Adrenal gland (tissue), 12 donors: ENCODE data around the gene APLP2. TPM values are rescaled to one million over a fixed set of nuclear protein-coding genes. Genes with fewer than 3 reads are reported as not detected.

ENCODE experiments used
- DNase-seq, 7 donors: peaks; one replicate each; pipeline ENCODE4 v3.0.0-alpha.2; 2019 to 2020
- H3K27ac ChIP-seq, 5 donors: fragments of 200-600 bp; sonication (generic) in 4 of 5; 1 replicate in 3 of 5; 2 replicates in 2 of 5; pipeline versions ENCODE4 v1.5.1 to v1.8.0; 2016 to 2020; ENCODE audit warnings: mild to moderate bottlenecking in 1 of 5
- H3K27me3 ChIP-seq: fragments of 200-600 bp; 2 replicates; pipeline ENCODE4 v1.8.0; 2021
- H3K36me3 ChIP-seq, 2 donors: fragments of 200-600 bp; replicated peaks in 1 of 2; 1 replicate in 1 of 2; 2 replicates in 1 of 2; pipeline versions ENCODE4 v1.5.1 to v1.8.0; 2018 to 2022
- H3K4me1 ChIP-seq, 2 donors: fragments of 200-600 bp; replicated peaks in 1 of 2; 1 replicate in 1 of 2; 2 replicates in 1 of 2; pipeline versions ENCODE4 v1.5.1 to v1.8.0; 2018 to 2021
- H3K4me3 ChIP-seq, 4 donors: fragments of 200-600 bp; sonication (generic) in 3 of 4; one replicate each; pipeline ENCODE4 v1.5.1; 2016 to 2018
- H3K9me3 ChIP-seq, 3 donors: fragments of 200-600 bp; sonication (generic) in 1 of 3; replicated peaks in 1 of 3; 1 replicate in 2 of 3; 2 replicates in 1 of 3; pipeline versions ENCODE4 v1.5.1 to v1.8.0; 2016 to 2021
- POLR2A ChIP-seq, 2 donors: fragments of 450-650 bp; IDR thresholded peaks; one replicate each; pipeline ENCODE4 v1.6.1; 2017; ENCODE audit warnings: antibody characterized with exemption in 2 of 2, mild to moderate bottlenecking in 2 of 2, moderate library complexity in 1 of 2
- WGBS, 4 donors: extraction: QIAGEN DNeasy Blood & Tissue Kit in 2 of 4; methylation state at CpG; one replicate each; pipeline versions ENCODE4 v1.1.5 to v1.1.7; 2013 to 2017; 5-methylcytosine and 5-hydroxymethylcytosine counted together
- intact Hi-C, 2 donors: fragments of 100-400 bp; cut with DNase I; formaldehyde crosslinking; loops; one replicate each; pipeline versions ENCODE4 v1.14.1 to v1.15.0; 2022 to 2023
- polyA plus RNA-seq, 3 donors: library from polyadenylated mRNA; stranded (reverse); fragments of 200-250 nt in 2 of 3; fragments of 350-450 nt in 1 of 3; fragmentation: Illumina TruSeq in 1 of 3; extraction: RNeasy Lipid Tissue Mini Kit (QIAGEN cat#74804) in 1 of 3; gene quantifications; one replicate each; pipeline ENCODE4 v1.2.3, GENCODE V29; 2013 to 2014
- total RNA-seq, 9 donors: library from RNA; depleted of rRNA in 4 of 9; stranded (reverse); fragments of >200 nt in 4 of 9; fragments of 120-200 nt in 1 of 9; fragmentation: NEBNext Ultra II Directional in 1 of 9; extraction: Animal tissue kit (Norgen Biotek cat#: 25700) in 1 of 9; gene quantifications; one replicate each; pipeline versions ENCODE4 v1.1.0 to v1.2.4, GENCODE V29; 2013 to 2023
- TF ChIP-seq, protein P1 (sequence below), 6 experiments: fragments of 450-650 bp in 4 of 6; fragments of 200-600 bp in 2 of 6; sonication (generic) in 1 of 6; IDR thresholded peaks; 1 replicate in 5 of 6; 2 replicates in 1 of 6; pipeline versions ENCODE4 v1.5.1 to v1.8.0; 2016 to 2021; ENCODE audit warnings: antibody characterized with exemption in 6 of 6, mild to moderate bottlenecking in 2 of 6, moderate library complexity in 1 of 6
- donor health status: healthy with polysubstance abuse.
- donor health status: Bipolar disorder and iron deficiency.
- donor health status: DM: yes; HTN: yes; CAD: no.
- donor health status: DM: no; HTN: no; CAD: no.
- donor health status: DM: no; HTN: no; CAD: no.
- donor health status: DM: yes; HTN: yes; CAD: no.

The APLP2 gene
- total and polyA plus RNA-seq, 12 donors = 85.0 to 374 (median 273) TPM

- intact Hi-C loops = no loop called here
- peak overlapping the region in 3 of 5 donors; percentile 55 to 88 (median 58) for H3K27ac ChIP-seq
- peaks cover 0 to 15% of the 10 kb centered on the region in 2 donors for H3K36me3 ChIP-seq
- H3K27me3 ChIP-seq = no peaks in the 10 kb centered on the region
- WGBS, 4 donors = 54 to 77% (median 63%) methylated on average over 5 of the region's 5 CpGs
- H3K4me3 ChIP-seq = no peak overlapping the region
- peak in 5 of 7 donors; percentile 46 to 70 (median 52) for DNase-seq
- TF ChIP-seq POLR2A (IDR thresholded peaks at IDR 0.05) = no peak
- TF ChIP-seq, protein P1, sequence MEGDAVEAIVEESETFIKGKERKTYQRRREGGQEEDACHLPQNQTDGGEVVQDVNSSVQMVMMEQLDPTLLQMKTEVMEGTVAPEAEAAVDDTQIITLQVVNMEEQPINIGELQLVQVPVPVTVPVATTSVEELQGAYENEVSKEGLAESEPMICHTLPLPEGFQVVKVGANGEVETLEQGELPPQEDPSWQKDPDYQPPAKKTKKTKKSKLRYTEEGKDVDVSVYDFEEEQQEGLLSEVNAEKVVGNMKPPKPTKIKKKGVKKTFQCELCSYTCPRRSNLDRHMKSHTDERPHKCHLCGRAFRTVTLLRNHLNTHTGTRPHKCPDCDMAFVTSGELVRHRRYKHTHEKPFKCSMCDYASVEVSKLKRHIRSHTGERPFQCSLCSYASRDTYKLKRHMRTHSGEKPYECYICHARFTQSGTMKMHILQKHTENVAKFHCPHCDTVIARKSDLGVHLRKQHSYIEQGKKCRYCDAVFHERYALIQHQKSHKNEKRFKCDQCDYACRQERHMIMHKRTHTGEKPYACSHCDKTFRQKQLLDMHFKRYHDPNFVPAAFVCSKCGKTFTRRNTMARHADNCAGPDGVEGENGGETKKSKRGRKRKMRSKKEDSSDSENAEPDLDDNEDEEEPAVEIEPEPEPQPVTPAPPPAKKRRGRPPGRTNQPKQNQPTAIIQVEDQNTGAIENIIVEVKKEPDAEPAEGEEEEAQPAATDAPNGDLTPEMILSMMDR (IDR thresholded peaks at IDR 0.05) = no peak
- H3K9me3 ChIP-seq = no peaks in the 10 kb centered on the region
- H3K4me1 ChIP-seq = peaks cover 25 to 26% of the 10 kb centered on the region in 2 donors
Observed at GRCh38 chr11:130146796-130147195, 77.1 kb downstream of the APLP2 start.

DNA sequence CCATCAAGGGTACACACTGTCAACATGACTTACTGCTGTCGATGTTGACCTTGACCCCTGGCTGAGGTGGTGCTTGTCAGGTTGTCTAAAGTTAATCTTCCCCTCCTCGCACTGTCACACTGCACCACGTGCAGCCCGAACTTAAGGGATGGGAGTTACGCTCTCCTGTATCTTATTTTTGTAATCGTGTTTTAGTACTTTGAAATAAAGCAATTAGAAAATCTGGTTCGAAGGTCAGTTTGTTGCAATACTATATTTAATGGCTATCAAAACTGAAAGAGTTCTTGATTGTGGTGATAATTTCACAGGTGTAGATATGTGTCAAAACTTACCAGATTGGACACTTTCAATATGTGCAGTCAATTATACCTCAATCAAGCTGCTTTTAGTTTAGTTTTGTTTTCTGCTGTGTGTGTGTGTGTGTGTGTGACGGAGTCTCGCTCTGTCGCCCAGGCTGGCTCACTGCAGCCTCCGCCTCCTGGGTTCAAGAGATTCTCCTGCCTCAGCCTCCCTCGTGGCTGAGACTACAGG lies 79.2 kb downstream of the APLP2 start:
- Histone ChIP-seq H3K36me3 (peaks cover 0 to 2% of the 10 kb centered on the region in 2 donors), H3K27ac (no peak overlapping the region), H3K27me3 (no peaks in the 10 kb centered on the region), H3K4me3 (no peak overlapping the region), H3K4me1 (peaks cover 15 to 19% of the 10 kb centered on the region in 2 donors), H3K9me3 (no peaks in the 10 kb centered on the region)
- TF ChIP-seq POLR2A (IDR thresholded peaks at IDR 0.05) = no peak
- TF ChIP-seq, protein P1 (IDR thresholded peaks at IDR 0.05) = no peak
- intact Hi-C loops = no loop called here
- WGBS, 4 donors = 90 to 94% (median 93%) methylated on average over 12 of the region's 12 CpGs
- DNase-seq = no peak

GRCh38 chr11:130150790-130151189 lies 81.1 kb downstream of the APLP2 start:
- intact Hi-C loops = no loop called here
- Histone ChIP-seq H3K4me1 (peaks cover 5 to 9% of the 10 kb centered on the region in 2 donors), H3K4me3 (no peak overlapping the region), H3K36me3 (no peaks in the 10 kb centered on the region), H3K27ac (no peak overlapping the region), H3K27me3 (no peaks in the 10 kb centered on the region), H3K9me3 (no peaks in the 10 kb centered on the region)
- no peak for TF ChIP-seq POLR2A (IDR thresholded peaks at IDR 0.05)
- TF ChIP-seq, protein P1 (IDR thresholded peaks at IDR 0.05) = no peak
- 90 to 98% (median 93%) methylated on average over 7 of the region's 7 CpGs for WGBS, 4 donors
- no peak for DNase-seq

GRCh38 chr11:130151196-130151595 lies 81.5 kb downstream of the APLP2 start:
- Histone ChIP-seq H3K9me3 (no peaks in the 10 kb centered on the region), H3K27ac (no peak overlapping the region), H3K36me3 (no peaks in the 10 kb centered on the region), H3K4me1 (peaks cover 1 to 5% of the 10 kb centered on the region in 2 donors), H3K4me3 (no peak overlapping the region), H3K27me3 (no peaks in the 10 kb centered on the region)
- 81 to 93% (median 86%) methylated on average over 1 of the region's 1 CpG for WGBS, 4 donors
- DNase-seq = no peak
- TF ChIP-seq, protein P1 (IDR thresholded peaks at IDR 0.05) = no peak
- TF ChIP-seq POLR2A (IDR thresholded peaks at IDR 0.05) = no peak
- intact Hi-C loops = no loop called here
